ENCODE data around the gene EYA3.

Gene EYA3

DNA sequence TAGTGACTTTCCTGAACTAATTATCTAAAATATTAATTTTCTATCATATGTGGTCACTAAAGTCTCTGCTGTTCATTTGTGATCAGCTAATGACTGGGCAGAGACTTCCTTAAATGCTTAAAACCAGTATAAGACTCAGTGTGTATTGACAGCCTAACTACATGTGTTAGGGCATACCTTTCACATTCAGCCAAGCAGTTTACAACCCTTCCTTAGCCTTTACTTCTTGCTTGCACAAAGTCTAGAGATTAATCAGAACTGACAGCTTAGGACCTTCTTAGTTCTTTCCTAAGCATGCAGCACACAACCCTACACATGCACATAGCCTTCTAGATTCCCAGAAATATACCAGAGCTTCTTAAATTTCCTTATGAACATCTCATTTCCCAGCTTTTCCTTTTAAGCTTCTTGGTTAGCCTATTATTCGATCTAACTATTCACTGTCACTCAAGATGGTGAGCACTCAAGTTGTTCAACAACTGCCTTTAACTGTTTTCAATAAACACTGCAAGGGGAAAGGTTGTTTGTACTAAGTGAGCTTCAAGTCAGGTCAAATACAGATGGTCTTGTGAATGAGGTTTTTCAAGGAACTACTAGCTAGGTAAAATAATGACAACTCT is 13.4 kb downstream of the EYA3 start:
- TF ChIP-seq, protein P1, sequence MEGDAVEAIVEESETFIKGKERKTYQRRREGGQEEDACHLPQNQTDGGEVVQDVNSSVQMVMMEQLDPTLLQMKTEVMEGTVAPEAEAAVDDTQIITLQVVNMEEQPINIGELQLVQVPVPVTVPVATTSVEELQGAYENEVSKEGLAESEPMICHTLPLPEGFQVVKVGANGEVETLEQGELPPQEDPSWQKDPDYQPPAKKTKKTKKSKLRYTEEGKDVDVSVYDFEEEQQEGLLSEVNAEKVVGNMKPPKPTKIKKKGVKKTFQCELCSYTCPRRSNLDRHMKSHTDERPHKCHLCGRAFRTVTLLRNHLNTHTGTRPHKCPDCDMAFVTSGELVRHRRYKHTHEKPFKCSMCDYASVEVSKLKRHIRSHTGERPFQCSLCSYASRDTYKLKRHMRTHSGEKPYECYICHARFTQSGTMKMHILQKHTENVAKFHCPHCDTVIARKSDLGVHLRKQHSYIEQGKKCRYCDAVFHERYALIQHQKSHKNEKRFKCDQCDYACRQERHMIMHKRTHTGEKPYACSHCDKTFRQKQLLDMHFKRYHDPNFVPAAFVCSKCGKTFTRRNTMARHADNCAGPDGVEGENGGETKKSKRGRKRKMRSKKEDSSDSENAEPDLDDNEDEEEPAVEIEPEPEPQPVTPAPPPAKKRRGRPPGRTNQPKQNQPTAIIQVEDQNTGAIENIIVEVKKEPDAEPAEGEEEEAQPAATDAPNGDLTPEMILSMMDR (IDR thresholded peaks at IDR 0.05; ENCODE audit: extremely low read depth, insufficient read depth, missing control alignments), result no peak
- in situ Hi-C loops (cut with MboI; ENCODE audit: low pct_unique_long_range_greater_than_20kb, low sequenced_read_pairs, unreplicated experiment), result no loop called here
- DNase-seq (ENCODE audit: low spot score), result no peak

DNA sequence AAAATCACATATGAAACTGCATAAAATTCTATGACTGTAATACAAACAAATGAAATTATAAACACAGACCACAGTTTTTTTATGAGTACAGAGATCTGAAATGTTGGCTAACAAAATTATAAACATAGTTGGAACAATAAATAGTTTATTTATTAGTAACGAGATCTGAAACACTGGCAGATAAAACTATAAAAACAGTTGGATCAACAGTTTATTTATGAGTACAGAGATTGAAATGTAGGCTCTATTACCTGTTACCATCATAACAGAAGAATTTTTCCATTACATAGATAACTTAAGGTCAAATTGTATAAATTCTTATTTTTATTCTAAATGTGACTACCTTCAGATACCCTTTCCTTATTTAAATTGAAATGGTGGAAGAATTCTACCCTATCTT is 14.5 kb downstream of the EYA3 start:
- TF ChIP-seq, protein P1 (IDR thresholded peaks at IDR 0.05; ENCODE audit: extremely low read depth, insufficient read depth, missing control alignments), result no peak
- DNase-seq (ENCODE audit: low spot score), result no peak
- in situ Hi-C loops (cut with MboI; ENCODE audit: low pct_unique_long_range_greater_than_20kb, low sequenced_read_pairs, unreplicated experiment), result no loop called here

DNA sequence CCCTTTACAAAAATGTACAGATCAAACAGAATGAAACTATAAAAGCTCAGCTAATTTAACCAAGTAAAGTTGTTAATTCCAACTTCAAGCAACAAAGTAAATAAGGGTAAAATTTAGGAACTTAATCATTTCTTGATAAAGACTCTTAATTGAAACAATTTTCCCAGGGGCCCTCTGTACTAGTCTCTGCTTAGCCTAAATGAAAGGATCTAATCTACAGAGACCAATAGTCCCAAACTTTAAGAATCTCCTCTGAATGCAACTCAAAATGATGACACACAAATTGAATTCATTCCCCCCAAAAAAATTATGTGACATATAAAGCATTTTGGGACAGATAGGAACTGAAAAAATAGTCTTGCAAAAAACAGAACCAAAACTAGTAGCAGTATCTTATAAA is 16.6 kb downstream of the EYA3 start:
- no peak for DNase-seq (ENCODE audit: low spot score)
- TF ChIP-seq, protein P1 (IDR thresholded peaks at IDR 0.05; ENCODE audit: extremely low read depth, insufficient read depth, missing control alignments), result no peak
- in situ Hi-C loops (cut with MboI; ENCODE audit: low pct_unique_long_range_greater_than_20kb, low sequenced_read_pairs, unreplicated experiment), result no loop called here

DNA sequence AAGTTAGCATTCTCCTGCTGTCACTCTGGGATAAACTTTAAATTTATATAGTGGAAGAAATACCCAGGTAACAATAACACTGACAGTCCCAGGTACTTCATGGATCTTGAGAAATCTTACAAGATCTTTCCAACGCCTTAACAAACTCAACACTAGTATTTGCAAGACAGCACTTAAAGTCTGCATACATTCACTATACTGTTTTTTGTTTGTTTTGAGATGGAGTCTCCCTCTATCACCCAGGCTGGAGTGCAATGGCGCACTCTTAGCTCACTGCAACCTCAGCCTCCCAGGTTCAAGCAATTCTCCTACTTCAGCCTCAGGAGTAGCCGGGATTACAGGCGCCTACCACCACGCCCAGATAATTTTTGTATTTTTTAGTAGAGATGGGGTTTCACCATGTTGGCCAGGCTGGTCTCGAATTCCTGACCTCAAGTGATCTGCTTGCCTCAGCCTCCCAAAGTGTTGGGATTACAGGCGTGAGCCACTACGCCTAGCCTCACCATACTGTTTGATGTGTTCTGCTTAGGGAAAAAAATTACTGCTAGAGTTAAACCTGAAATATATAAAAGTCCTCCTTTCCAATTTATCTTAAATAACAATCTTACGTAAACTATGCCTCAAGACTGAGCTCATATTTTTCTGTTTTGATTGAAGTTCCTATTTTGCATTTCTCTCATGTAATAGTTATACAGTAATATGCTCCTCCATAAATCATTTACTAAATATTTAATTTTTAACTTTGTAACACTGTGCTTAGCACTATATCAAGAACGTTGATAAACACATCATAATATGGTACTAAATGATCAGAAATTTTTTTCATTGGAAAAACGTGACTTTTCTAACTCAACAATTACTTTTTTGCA is 17.5 kb downstream of the EYA3 start:
- DNase-seq (ENCODE audit: low spot score), result no peak
- in situ Hi-C loops (cut with MboI; ENCODE audit: low pct_unique_long_range_greater_than_20kb, low sequenced_read_pairs, unreplicated experiment), result no loop called here
- TF ChIP-seq, protein P1 (IDR thresholded peaks at IDR 0.05; ENCODE audit: extremely low read depth, insufficient read depth, missing control alignments), result no peak

DNA sequence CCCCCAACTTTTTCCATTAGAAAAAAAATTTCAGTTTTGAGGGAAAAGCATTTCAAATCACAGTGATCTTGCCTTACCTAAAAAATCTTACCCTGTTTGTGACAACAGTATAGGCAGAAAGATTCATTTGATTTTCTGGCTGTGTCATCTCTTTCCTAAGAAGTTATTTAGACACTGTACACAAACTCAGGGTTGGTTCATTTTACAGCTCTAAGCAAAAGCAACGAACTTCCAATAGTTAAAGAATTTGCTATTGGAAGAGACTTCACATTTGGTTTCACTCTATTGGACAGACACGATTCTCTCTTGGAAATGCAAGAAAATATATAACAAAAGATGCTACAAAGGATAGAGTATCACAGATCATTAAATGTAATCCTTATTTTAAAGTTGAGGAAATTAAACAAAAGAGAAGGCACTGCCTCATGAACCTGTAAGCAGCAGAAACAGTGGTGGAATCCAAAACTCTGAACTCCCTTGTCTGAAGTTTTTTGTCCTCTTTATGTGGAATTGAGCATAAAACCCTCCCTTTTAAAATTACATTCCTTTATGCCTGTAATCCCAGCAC is 20.8 kb downstream of the EYA3 start:
- no peak for DNase-seq (ENCODE audit: low spot score)
- TF ChIP-seq, protein P1 (IDR thresholded peaks at IDR 0.05; ENCODE audit: extremely low read depth, insufficient read depth, missing control alignments), result no peak
- in situ Hi-C loops (cut with MboI; ENCODE audit: low pct_unique_long_range_greater_than_20kb, low sequenced_read_pairs, unreplicated experiment), result no loop called here

DNA sequence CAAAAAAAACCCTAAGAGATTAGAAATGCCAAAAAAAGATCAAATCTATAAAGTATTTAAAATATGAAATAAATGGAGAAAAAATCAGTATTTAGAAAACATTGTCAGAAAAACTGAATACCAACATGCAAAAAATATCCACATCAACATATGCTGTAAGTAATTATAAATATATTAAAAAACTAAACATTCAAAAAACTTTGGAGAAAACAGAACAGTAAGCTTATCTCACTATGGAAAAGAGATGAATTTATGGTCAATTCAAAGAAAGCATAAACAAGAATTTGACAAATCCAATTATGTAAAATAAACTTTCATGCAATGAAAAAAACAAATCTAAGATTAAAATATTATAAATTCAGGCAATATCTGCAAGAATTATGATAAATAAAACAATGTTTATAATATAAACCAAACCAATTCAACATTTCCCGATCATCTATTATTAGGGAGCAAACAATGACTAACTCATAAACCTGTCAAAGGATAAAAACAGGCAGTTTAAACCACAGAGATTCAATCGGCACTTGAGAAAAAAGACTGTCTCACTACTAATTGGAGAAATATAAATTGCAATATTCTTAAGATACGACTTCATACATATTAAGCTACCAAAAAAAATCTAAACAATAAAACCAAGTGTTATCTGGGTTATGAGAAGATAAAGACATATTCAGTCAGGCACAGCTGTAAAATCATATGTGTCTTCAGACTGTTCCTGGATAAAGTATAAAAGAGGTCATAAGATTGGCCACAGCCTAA is 21.8 kb downstream of the EYA3 start:
- DNase-seq (ENCODE audit: low spot score), result no peak
- TF ChIP-seq, protein P1 (IDR thresholded peaks at IDR 0.05; ENCODE audit: extremely low read depth, insufficient read depth, missing control alignments), result no peak
- in situ Hi-C loops (cut with MboI; ENCODE audit: low pct_unique_long_range_greater_than_20kb, low sequenced_read_pairs, unreplicated experiment), result no loop called here
